IMR-90 (cell line): ENCODE results near the gene FARP1. TPM values are rescaled to one million over a fixed set of nuclear protein-coding genes. Genes with fewer than 3 reads are reported as not detected.

Experiments
- ATAC-seq: fragments of 200-7000 bp; cut with Tn5 transposase; 2 replicates; pipeline ENCODE4 v1.9.1; 2020; ENCODE audit warnings: low read depth, mild to moderate bottlenecking, moderate library complexity
- BruUV-seq: library from RNA; stranded (reverse); fragments of 400-500 nt; replicated peaks from 2 replicates; lab custom pipeline; 2021; lab: Mats Ljungman, UMichigan
- CTCF ChIA-PET: fragments of 300-600 bp; formaldehyde crosslinking; extraction: SDS; loops from one replicate; lab custom pipeline; 2021; ENCODE audit warnings: antibody characterized with exemption; lab: Yijun Ruan, JAX
- POLR2A ChIA-PET: fragments of 300-600 bp; sonication (Branson Sonifier 250); formaldehyde crosslinking; loops from one replicate; lab custom pipeline; 2022; ENCODE audit warnings: antibody characterized with exemption; ENCODE audit not compliant: unreplicated experiment; lab: Charles Lee
- DNase-seq: peaks from one replicate; pipeline ENCODE4 v3.0.0; 2013
- H2AFZ ChIP-seq: replicated peaks from 2 replicates; pipeline ENCODE3; 2013; ENCODE audit warnings: low read length, mild to moderate bottlenecking; ENCODE audit not compliant: poor library complexity
- H2AK5ac ChIP-seq: 2 replicates; pipeline ENCODE4 v1.6.1; 2013; ENCODE audit warnings: low read depth, low read length, inconsistent platforms
- H2AK9ac ChIP-seq: replicated peaks from 2 replicates; pipeline ENCODE3; 2013; ENCODE audit warnings: mild to moderate bottlenecking, low read depth, low read length, moderate library complexity; ENCODE audit not compliant: poor library complexity
- H2BK120ac ChIP-seq: 2 replicates; pipeline ENCODE4 v1.6.1; 2013; ENCODE audit warnings: low read depth, low read length, inconsistent platforms
- H2BK15ac ChIP-seq: 3 replicates; pipeline ENCODE4 v1.6.1; 2013; ENCODE audit warnings: low read depth, low read length, inconsistent platforms
- H2BK20ac ChIP-seq: 2 replicates; pipeline ENCODE4 v1.6.1; 2013; ENCODE audit warnings: low read depth, mild to moderate bottlenecking, inconsistent platforms, low read length, moderate library complexity
- H2BK5ac ChIP-seq: 2 replicates; pipeline ENCODE4 v1.6.1; 2013; ENCODE audit warnings: mild to moderate bottlenecking, low read depth, low read length, inconsistent platforms; ENCODE audit not compliant: poor library complexity, severe bottlenecking
- H3K14ac ChIP-seq: replicated peaks from 2 replicates; pipeline ENCODE4 v1.6.1; 2013; ENCODE audit warnings: low read depth, low read length, inconsistent platforms
- H3K18ac ChIP-seq: 2 replicates; pipeline ENCODE4 v1.6.1; 2013; ENCODE audit warnings: low read depth, low read length, control low read depth
- H3K23ac ChIP-seq: 2 replicates; pipeline ENCODE4 v1.6.1; 2013; ENCODE audit warnings: low read depth, low read length, inconsistent platforms
- H3K27ac ChIP-seq: 2 replicates; pipeline ENCODE4 v1.5.1; 2013; ENCODE audit warnings: mild to moderate bottlenecking, control low read depth, low read length; ENCODE audit not compliant: insufficient read depth
- H3K27me3 ChIP-seq: 2 replicates; pipeline ENCODE4 v1.6.1; 2013; ENCODE audit warnings: low read length; ENCODE audit not compliant: control insufficient read depth, insufficient read depth
- H3K36me3 ChIP-seq: 2 replicates; pipeline ENCODE4 v1.6.1; 2013; ENCODE audit warnings: low read length, mixed read lengths; ENCODE audit not compliant: control insufficient read depth, insufficient read depth
- H3K4ac ChIP-seq: 2 replicates; pipeline ENCODE4 v1.6.1; 2013; ENCODE audit warnings: low read depth, low read length, inconsistent platforms
- H3K4me1 ChIP-seq: 2 replicates; pipeline ENCODE4 v1.6.1; 2013; ENCODE audit warnings: low read length, mixed read lengths; ENCODE audit not compliant: control insufficient read depth, insufficient read depth
- H3K4me2 ChIP-seq: 2 replicates; pipeline ENCODE4 v1.6.1; 2013; ENCODE audit warnings: low read depth, mild to moderate bottlenecking, control low read depth, low read length, moderate library complexity
- H3K4me3 ChIP-seq: 2 replicates; pipeline ENCODE4 v1.5.1; 2013; ENCODE audit warnings: low read depth, mild to moderate bottlenecking, control low read depth, low read length, moderate library complexity; ENCODE audit not compliant: insufficient read depth
- H3K56ac ChIP-seq: 2 replicates; pipeline ENCODE4 v1.6.1; 2013; ENCODE audit warnings: low read length, inconsistent platforms; ENCODE audit not compliant: insufficient read depth; ENCODE audit errors: extremely low read depth
- H3K79me1 ChIP-seq, 2 experiments: 2 replicates each; pipeline ENCODE4 v1.6.1; 2013; ENCODE audit warnings: low read length in 2 of 2, inconsistent platforms in 1 of 2, low read depth in 1 of 2
- H3K9ac ChIP-seq: 2 replicates; pipeline ENCODE4 v1.6.1; 2013; ENCODE audit warnings: low read depth, low read length, control low read depth
- H3K9me1 ChIP-seq: 2 replicates; pipeline ENCODE4 v1.6.1; 2013; ENCODE audit warnings: low read length, inconsistent platforms; ENCODE audit not compliant: insufficient read depth
- H3K9me3 ChIP-seq: 2 replicates; pipeline ENCODE4 v1.6.1; 2013; ENCODE audit warnings: low read length; ENCODE audit not compliant: control insufficient read depth, insufficient read depth
- H4K20me1 ChIP-seq: 2 replicates; pipeline ENCODE4 v1.6.1; 2013; ENCODE audit warnings: low read length, inconsistent platforms; ENCODE audit not compliant: insufficient read depth
- H4K5ac ChIP-seq: 2 replicates; pipeline ENCODE4 v1.6.1; 2013; ENCODE audit warnings: mild to moderate bottlenecking, low read depth, low read length, control low read depth
- H4K8ac ChIP-seq, 2 experiments: 2 replicates each; pipeline ENCODE4 v1.6.1; 2013; ENCODE audit warnings: low read depth in 2 of 2, low read length in 2 of 2, control low read depth in 1 of 2, inconsistent platforms in 1 of 2
- H4K91ac ChIP-seq: 2 replicates; pipeline ENCODE4 v1.6.1; 2013; ENCODE audit warnings: low read depth, low read length, inconsistent platforms; ENCODE audit not compliant: insufficient read depth
- ELK1 ChIP-seq: fragments of 150-350 bp; IDR thresholded peaks from 2 replicates; pipeline ENCODE4 v1.6.1; 2016; ENCODE audit warnings: low read depth, mild to moderate bottlenecking, low read length, moderate library complexity, borderline replicate concordance
- SMC3 ChIP-seq: fragments of 150-350 bp; IDR thresholded peaks from 2 replicates; pipeline ENCODE4 v1.6.1; 2016; ENCODE audit warnings: low read depth, mild to moderate bottlenecking, antibody characterized with exemption, low read length, moderate library complexity
- WGBS, 2 experiments: methylation state at CpG; one replicate each; pipeline versions ENCODE4 v1.1.5 to v1.1.7; 2013; ENCODE audit warnings: missing lambda C conversion rate in 2 of 2; ENCODE audit not compliant: insufficient read length in 1 of 2; ENCODE audit errors: extremely low coverage in 2 of 2; 5-methylcytosine and 5-hydroxymethylcytosine counted together
- dilution Hi-C: fragments of 300-500 bp; cut with HindIII; formaldehyde crosslinking; loops from one replicate; pipeline ENCODE4 v1.14.3; 2018; ENCODE audit warnings: low sequenced_read_pairs; ENCODE audit not compliant: unreplicated experiment
- in situ Hi-C: fragments of 300-500 bp; cut with MboI; formaldehyde crosslinking; loops from 3 replicates; pipeline ENCODE4 v1.14.3; 2019; ENCODE audit warnings: low sequenced_read_pairs, inconsistent platforms, mixed read lengths
- intact Hi-C: fragments of 100-400 bp; cut with micrococcal nuclease; formaldehyde crosslinking; loops from 2 replicates; pipeline ENCODE4 v1.10.0; 2022
- polyA plus RNA-seq, 3 experiments: library from polyadenylated mRNA; depleted of rRNA; stranded (reverse); fragments of >200 nt; gene quantifications; 2 replicates each; pipeline ENCODE4 v1.2.3, GENCODE V29; 2012; ENCODE audit warnings: low replicate concordance in 1 of 3
- total RNA-seq: library from RNA; depleted of rRNA; stranded (reverse); fragments of >200 nt; gene quantifications from 2 replicates; pipeline ENCODE4 v1.2.3, GENCODE V29; 2012

Gene FARP1
- total and polyA plus RNA-seq, 2 of the 4 experiments (the other 2 are of a cell fraction) = 39.6 to 57.0 TPM

GRCh38 chr13:98433654-98434053, 290.8 kb downstream of the FARP1 start:
- CTCF ChIA-PET = no interaction called here
- Histone ChIP-seq H3K9ac (no peak overlapping the region), H3K4me1 (no peaks in the 10 kb centered on the region), H3K79me1 (peaks cover 0 to 23% of the 10 kb centered on the region in 2 experiments; a peak in 2 of 4 replicates), H3K9me3 (no peaks in the 10 kb centered on the region), H3K23ac (no peak overlapping the region), H2AK5ac (no peak overlapping the region), H2BK20ac (no peak overlapping the region), H2BK120ac (no peak overlapping the region), H3K36me3 (peaks cover 73% of the 10 kb centered on the region), H4K5ac (no peak overlapping the region), H3K18ac (no peak overlapping the region), H3K9me1 (peaks cover 7% of the 10 kb centered on the region), H3K4ac (no peak overlapping the region), H4K20me1 (peaks cover 4% of the 10 kb centered on the region; the same call in 1 of the 2 replicates), H4K8ac (no peak overlapping the region), H3K4me3 (no peak overlapping the region), H4K91ac (no peak overlapping the region), H2BK5ac (no peak overlapping the region), H2AK9ac (no peak overlapping the region), H2AFZ (no peak overlapping the region), H3K14ac (no peak overlapping the region), H3K27me3 (no peaks in the 10 kb centered on the region), H2BK15ac (no peak overlapping the region), H3K56ac (no peak overlapping the region), H3K4me2 (no peak overlapping the region), H3K27ac (no peak overlapping the region)
- intact Hi-C loops (no loop called here), in situ Hi-C loops (loop anchor here (25.0 kb wide), 1 partner anchor 604 kb away; no protein-coding TSS in a partner anchor), dilution Hi-C loops (no loop called here)
- no peak for DNase-seq
- WGBS, 2 experiments = 80% methylated on average over 5 of the region's 10 CpGs; no CpG with 5 or more reads in 1 of the 2 experiments
- POLR2A ChIA-PET = no interaction called here
- no peak for ATAC-seq
- TF ChIP-seq ELK1 (no peak), SMC3 (no peak)
- no TSS peak for BruUV-seq
